Caco-2 (cell line): Measurements from ENCODE around the gene SLC16A10. TPM values are rescaled to one million over a fixed set of nuclear protein-coding genes. Genes with fewer than 3 reads are reported as not detected.
"Not testable (repeated sequence)": the region's sequence is repeated elsewhere in the genome, so short reads cannot be mapped to it uniquely, and the experiment has no call there.

Experiments used
- BruUV-seq: library from RNA; stranded (reverse); fragments of 400-500 nt; replicated peaks from 2 replicates; lab custom pipeline; 2021; lab: Mats Ljungman, UMichigan
- CTCF ChIA-PET: fragments of 300-600 bp; sonication (Branson Sonifier 250); formaldehyde crosslinking; loops from one replicate; lab custom pipeline; 2022; ENCODE audit warnings: antibody characterized with exemption; lab: Charles Lee
- POLR2A ChIA-PET: fragments of 300-600 bp; sonication (Branson Sonifier 250); formaldehyde crosslinking; loops from one replicate; lab custom pipeline; 2022; ENCODE audit warnings: antibody characterized with exemption; lab: Charles Lee
- DNase-seq, 2 experiments: peaks; one replicate each; pipeline versions ENCODE4 v3.0.0 to v3.0.0-alpha.2; 2020 to 2022
- H3K27me3 ChIP-seq: replicated peaks from 2 replicates; pipeline ENCODE4 v1.6.0; 2011; ENCODE audit warnings: low read length; ENCODE audit not compliant: control insufficient read depth, insufficient read depth
- H3K36me3 ChIP-seq: 2 replicates; pipeline ENCODE4 v1.5.1; 2011; ENCODE audit warnings: low read length; ENCODE audit not compliant: control insufficient read depth, insufficient read depth
- H3K4me1 ChIP-seq: fragments of 250-450 bp; sonication (Bioruptor Pico); 2 replicates; pipeline ENCODE4 v1.5.1; 2020; ENCODE audit warnings: mild to moderate bottlenecking
- H3K4me3 ChIP-seq: 2 replicates; pipeline ENCODE4 v1.5.1; 2011; ENCODE audit warnings: low read depth, mild to moderate bottlenecking, control low read depth, low read length
- H3K9me3 ChIP-seq: fragments of 250-450 bp; sonication (Bioruptor Pico); 2 replicates; pipeline ENCODE4 v1.5.1; 2020; ENCODE audit warnings: mild to moderate bottlenecking, moderate library complexity
- H3K27ac Mint-ChIP-seq: one replicate; pipeline ENCODE4 v1.8.0; 2022; ENCODE audit warnings: mixed read lengths; ENCODE audit not compliant: unreplicated experiment
- H3K27me3 Mint-ChIP-seq: one replicate; pipeline ENCODE4 v1.8.0; 2022; ENCODE audit warnings: mixed read lengths; ENCODE audit not compliant: insufficient read depth, unreplicated experiment
- H3K36me3 Mint-ChIP-seq: one replicate; pipeline ENCODE4 v1.8.0; 2022; ENCODE audit warnings: mild to moderate bottlenecking, mixed read lengths; ENCODE audit not compliant: insufficient read depth, unreplicated experiment
- H3K4me1 Mint-ChIP-seq: one replicate; pipeline ENCODE4 v1.8.0; 2022; ENCODE audit warnings: low read depth, mixed read lengths; ENCODE audit not compliant: unreplicated experiment
- H3K4me3 Mint-ChIP-seq: one replicate; pipeline ENCODE4 v1.8.0; 2022; ENCODE audit warnings: mild to moderate bottlenecking, moderate library complexity, mixed read lengths; ENCODE audit not compliant: unreplicated experiment
- H3K9me3 Mint-ChIP-seq: one replicate; pipeline ENCODE4 v1.8.0; 2022; ENCODE audit warnings: mixed read lengths; ENCODE audit not compliant: unreplicated experiment
- CTCF ChIP-seq, 2 experiments: fragments of 200-600 bp in 1 of 2; IDR thresholded peaks; 1 replicate in 1 of 2; 2 replicates in 1 of 2; pipeline versions ENCODE4 v1.5.1 to v1.8.0; 2011 to 2022; ENCODE audit warnings: antibody characterized with exemption in 1 of 2, control low read depth in 1 of 2, inconsistent platforms in 1 of 2, low read depth in 1 of 2, low read length in 1 of 2, mild to moderate bottlenecking in 1 of 2, moderate library complexity in 1 of 2; ENCODE audit not compliant: insufficient read depth in 1 of 2, severe bottlenecking in 1 of 2, unreplicated experiment in 1 of 2
- intact Hi-C: fragments of 100-400 bp; cut with micrococcal nuclease; formaldehyde crosslinking; loops from one replicate; pipeline ENCODE4 v1.10.0; 2022; ENCODE audit not compliant: unreplicated experiment
- total RNA-seq: library from RNA; stranded (reverse); gene quantifications from 2 replicates; pipeline ENCODE4 v1.2.3, GENCODE V29; 2022

SLC16A10 gene
- total RNA-seq, 1 experiment from 2014 or later = 14.2 TPM

GRCh38 chr6:111200350-111201243, 113.3 kb downstream of the SLC16A10 start:
- no peaks in the 10 kb centered on the region for H3K27me3 Mint-ChIP-seq
- no peak overlapping the region for H3K27ac Mint-ChIP-seq

GRCh38 chr6:111201244-111201554, 113.9 kb downstream of the SLC16A10 start:
- H3K36me3 Mint-ChIP-seq = no peaks in the 10 kb centered on the region
- POLR2A ChIA-PET = no interaction called here
- no peaks in the 10 kb centered on the region for H3K9me3 Mint-ChIP-seq
- H3K27me3 ChIP-seq = no peaks in the 10 kb centered on the region
- H3K36me3 ChIP-seq = no peaks in the 10 kb centered on the region
- H3K4me1 ChIP-seq = peaks cover 21% of the 10 kb centered on the region; the same call in 1 of the 2 replicates
- TF ChIP-seq CTCF (IDR thresholded peaks at IDR 0.05; ENCODE audit: insufficient read depth in 1 of 2, low read depth in 1 of 2, low read length in 1 of 2, severe bottlenecking in 1 of 2, unreplicated experiment in 1 of 2) = no peak
- H3K27me3 Mint-ChIP-seq = no peaks in the 10 kb centered on the region
- no peak overlapping the region for H3K27ac Mint-ChIP-seq
- no peak for DNase-seq
- BruUV-seq = no TSS peak
- peaks cover 6% of the 10 kb centered on the region for H3K4me1 Mint-ChIP-seq
- no peak overlapping the region for H3K4me3 ChIP-seq
- CTCF ChIA-PET = no interaction called here
- intact Hi-C loops = loop anchor here (10.0 kb wide), 1 partner anchor 116 kb away; the partner anchor contains the start of gene SLC16A10
- H3K9me3 ChIP-seq = no peaks in the 10 kb centered on the region
- H3K4me3 Mint-ChIP-seq = no peak overlapping the region

More at GRCh38 chr6:111200350-111201243, 113.3 kb downstream of the SLC16A10 start:
- Mint-ChIP-seq H3K9me3 (no peaks in the 10 kb centered on the region), H3K36me3 (no peaks in the 10 kb centered on the region), H3K4me1 (peaks cover 6% of the 10 kb centered on the region), H3K4me3 (peak overlapping the region; percentile 25)
- Histone ChIP-seq H3K27me3 (no peaks in the 10 kb centered on the region), H3K4me3 (no peak overlapping the region), H3K36me3 (no peaks in the 10 kb centered on the region), H3K4me1 (peaks cover 21% of the 10 kb centered on the region; the same call in 1 of the 2 replicates), H3K9me3 (no peaks in the 10 kb centered on the region)
- ChIA-PET CTCF (no interaction called here), POLR2A (no interaction called here)
- no peak for DNase-seq
- TF ChIP-seq CTCF (IDR thresholded peaks at IDR 0.05; ENCODE audit: insufficient read depth in 1 of 2, low read depth in 1 of 2, low read length in 1 of 2, severe bottlenecking in 1 of 2, unreplicated experiment in 1 of 2) = no peak
- intact Hi-C loops = loop anchor here (10.0 kb wide), 1 partner anchor 116 kb away; the partner anchor contains the start of gene SLC16A10
- BruUV-seq = no TSS peak

DNA sequence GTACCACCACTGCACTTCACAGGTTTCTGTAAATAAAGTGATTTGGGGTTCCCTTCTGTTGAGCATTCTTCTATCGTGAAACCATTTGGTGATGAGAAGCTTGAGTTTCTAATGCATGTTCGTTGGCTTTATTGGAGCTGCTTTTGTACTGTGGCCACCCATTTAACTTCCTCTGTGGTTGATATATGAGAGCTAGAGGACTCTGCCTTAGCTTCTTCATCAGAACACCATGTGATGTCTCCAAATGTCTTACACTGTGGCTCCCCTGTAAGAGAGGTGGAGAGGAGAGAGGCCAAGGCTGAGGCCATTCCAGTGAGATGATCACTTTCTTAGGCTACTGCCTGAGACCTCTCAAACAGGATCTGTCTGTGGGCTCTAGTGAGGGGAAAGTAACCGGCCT, 114.5 kb downstream of the SLC16A10 start:
- intact Hi-C loops = loop anchor here (10.0 kb wide), 1 partner anchor 117 kb away; the partner anchor contains the start of gene SLC16A10
- Mint-ChIP-seq H3K4me1 (peaks cover 6% of the 10 kb centered on the region), H3K4me3 (no peak overlapping the region), H3K9me3 (no peaks in the 10 kb centered on the region), H3K27me3 (no peaks in the 10 kb centered on the region), H3K27ac (peak overlapping the region; percentile 69), H3K36me3 (no peaks in the 10 kb centered on the region)
- Histone ChIP-seq H3K36me3 (no peaks in the 10 kb centered on the region), H3K4me1 (peaks cover 21% of the 10 kb centered on the region; the same call in 1 of the 2 replicates), H3K9me3 (no peaks in the 10 kb centered on the region), H3K4me3 (no peak overlapping the region), H3K27me3 (no peaks in the 10 kb centered on the region)
- no peak for DNase-seq
- no peak for TF ChIP-seq CTCF (IDR thresholded peaks at IDR 0.05; ENCODE audit: insufficient read depth in 1 of 2, low read depth in 1 of 2, low read length in 1 of 2, severe bottlenecking in 1 of 2, unreplicated experiment in 1 of 2)
- BruUV-seq = no TSS peak
- CTCF ChIA-PET = no interaction called here
- POLR2A ChIA-PET = no interaction called here

GRCh38 chr6:111203539-111203938, 116.2 kb downstream of the SLC16A10 start:
- H3K27me3 Mint-ChIP-seq, H3K9me3 ChIP-seq, BruUV-seq, POLR2A ChIA-PET, H3K4me3 ChIP-seq, H3K36me3 ChIP-seq, H3K27ac Mint-ChIP-seq, H3K27me3 ChIP-seq, H3K9me3 Mint-ChIP-seq, H3K4me3 Mint-ChIP-seq, CTCF ChIA-PET, DNase-seq, H3K4me1 Mint-ChIP-seq, H3K36me3 Mint-ChIP-seq: not testable (repeated sequence)
- peaks cover 21% of the 10 kb centered on the region; the same call in 1 of the 2 replicates for H3K4me1 ChIP-seq
- intact Hi-C loops = loop anchor here (10.0 kb wide), 1 partner anchor 119 kb away; the partner anchor contains the start of gene SLC16A10
